ENCODE results near the gene PLCL2.

DNA sequence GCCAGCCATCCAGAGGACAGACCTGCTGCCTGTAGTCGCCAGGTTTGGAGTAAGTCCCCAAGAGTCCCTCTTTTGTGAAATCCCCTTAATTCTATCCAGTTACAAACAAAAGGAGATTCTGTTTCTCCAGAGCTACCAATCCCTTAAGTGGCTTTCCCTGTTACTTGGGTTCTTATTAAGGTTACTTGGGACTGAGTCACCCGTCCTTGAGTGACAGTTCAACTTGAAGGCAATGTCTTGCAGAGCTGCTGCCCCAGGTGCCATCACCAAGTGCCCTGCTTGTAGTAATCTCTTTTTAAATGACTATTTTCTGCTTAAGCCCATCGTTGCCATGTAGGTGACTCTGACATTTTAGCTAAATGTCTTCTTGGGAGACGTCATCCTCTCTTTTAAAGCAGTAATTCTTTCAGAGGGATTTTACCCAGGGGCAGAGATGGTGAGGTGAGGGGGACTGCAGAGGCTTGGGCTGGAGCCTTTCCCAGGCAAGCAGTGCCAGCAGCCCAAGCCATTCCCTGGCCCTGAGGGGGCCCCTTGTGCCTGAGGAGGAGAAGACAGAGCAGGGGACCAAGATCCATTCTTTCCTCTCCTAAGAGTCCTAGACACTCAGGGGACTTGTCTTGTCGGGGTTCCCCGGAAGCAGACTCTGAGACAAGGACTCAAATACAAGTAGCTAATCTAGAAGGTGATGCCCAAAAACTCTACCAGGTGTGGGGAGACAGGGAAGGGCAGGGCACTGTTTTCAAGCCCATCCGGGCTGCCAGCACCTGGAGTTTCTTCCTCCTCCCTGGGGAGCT lies 253.7 kb downstream of the PLCL2 start:
- TF ChIP-seq POLR2AphosphoS5 (IDR thresholded peaks at IDR 0.05; ENCODE audit: borderline replicate concordance, low read depth, low read length): no peak
- TF ChIP-seq EZH2 (IDR thresholded peaks at IDR 0.05): no peak
- TF ChIP-seq FOXP2 (optimal IDR thresholded peaks at IDR 0.05; ENCODE audit: control extremely low read depth, extremely low read length, insufficient read depth): no peak

Measured in SK-N-MC (cell line).